ENCODE measurements around the gene CCDC15.
"Not testable (repeated sequence)": the region's sequence is repeated elsewhere in the genome, so short reads cannot be mapped to it uniquely, and the experiment has no call there.

CCDC15 gene

GRCh38 chr11:125083312-125084056 lies 129.5 kb downstream of the CCDC15 start:
- no peak for DNase-seq

DNA sequence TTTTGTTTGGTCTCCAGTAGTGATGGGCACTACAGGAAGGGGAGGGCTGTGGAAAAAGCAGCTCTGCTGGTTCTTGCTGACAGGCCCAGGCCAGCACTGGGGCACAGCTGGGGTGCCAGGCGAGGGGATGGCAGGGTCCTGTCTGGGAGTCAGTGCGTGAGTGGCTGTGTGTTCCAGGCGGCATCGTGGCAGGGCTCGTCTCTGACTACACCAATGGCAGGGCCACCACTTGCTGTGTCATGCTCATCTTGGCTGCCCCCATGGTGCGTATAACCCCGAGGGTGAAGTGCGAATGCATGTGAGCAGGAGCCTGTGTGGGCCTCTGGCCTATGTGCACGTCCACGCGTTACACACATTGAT lies 130.0 kb downstream of the CCDC15 start:
- DNase-seq: no peak

GRCh38 chr11:125084761-125085231 lies 130.8 kb downstream of the CCDC15 start:
- no peak for DNase-seq

DNA sequence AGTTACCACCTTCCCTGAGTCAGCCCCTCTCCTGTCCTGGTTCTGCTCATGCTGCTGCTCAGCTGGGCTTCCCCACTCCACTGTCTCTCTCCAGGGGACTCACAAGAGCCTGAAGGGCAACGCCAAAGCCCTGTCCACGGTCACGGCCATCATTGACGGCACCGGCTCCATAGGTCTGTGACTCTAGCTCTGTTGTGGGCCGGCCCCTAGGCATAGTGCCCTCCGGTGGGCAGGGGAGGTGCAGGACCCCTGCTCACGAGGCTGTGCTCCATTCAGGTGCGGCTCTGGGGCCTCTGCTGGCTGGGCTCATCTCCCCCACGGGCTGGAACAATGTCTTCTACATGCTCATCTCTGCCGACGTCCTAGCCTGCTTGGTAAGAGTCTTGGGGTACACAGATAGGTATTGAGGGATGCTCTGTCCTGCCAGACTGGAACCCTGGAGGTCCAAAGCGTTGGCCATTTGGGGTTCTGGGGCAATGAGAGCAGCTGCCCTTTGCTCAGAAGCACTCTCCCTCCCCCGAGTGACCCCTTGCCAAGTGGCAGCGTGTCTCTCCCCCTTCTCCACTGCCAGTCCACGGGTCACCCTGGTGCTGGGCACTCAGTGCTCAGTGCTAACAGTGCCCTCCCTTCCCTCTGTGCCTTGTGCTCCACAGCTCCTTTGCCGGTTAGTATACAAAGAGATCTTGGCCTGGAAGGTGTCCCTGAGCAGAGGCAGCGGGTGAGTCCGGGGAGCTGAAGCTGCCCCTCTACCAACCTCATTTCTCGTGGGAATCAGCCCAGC lies 131.5 kb downstream of the CCDC15 start:
- DNase-seq: no peak

DNA sequence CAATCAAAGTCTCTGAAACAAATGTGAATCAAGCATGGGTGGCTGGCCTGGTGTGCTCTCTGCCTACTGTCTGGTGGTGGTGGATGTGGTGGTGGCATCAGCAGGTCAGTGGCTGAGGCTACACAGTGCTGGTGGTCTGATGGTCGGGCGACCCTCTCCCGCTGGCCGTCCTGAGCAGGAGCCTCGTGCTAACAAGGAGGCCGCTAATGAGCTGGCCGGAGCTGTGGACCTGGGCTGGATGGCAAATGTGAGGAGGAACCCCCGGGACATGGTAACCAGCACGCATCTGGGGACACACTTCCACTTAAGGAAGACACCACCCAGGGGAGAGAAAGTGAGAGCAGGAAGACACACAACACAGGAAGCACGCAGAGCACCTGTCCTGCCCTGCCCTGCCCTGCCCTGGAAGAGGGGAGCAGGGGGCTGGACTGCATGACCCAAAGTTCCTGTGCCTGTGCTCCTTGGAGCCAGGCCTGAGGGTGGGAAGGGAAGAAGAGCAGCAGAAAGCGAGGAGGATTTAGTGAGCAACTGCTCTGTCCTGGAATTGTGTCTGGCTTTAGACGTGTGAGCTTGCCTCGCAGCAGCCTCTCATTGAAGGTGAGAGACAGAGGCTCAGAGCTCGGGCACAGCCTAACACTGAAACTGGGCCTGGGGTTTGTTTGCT lies 132.8 kb downstream of the CCDC15 start:
- DNase-seq: no peak

GRCh38 chr11:125088123-125088522 lies 134.1 kb downstream of the CCDC15 start:
- no peak for DNase-seq

- DNase-seq: no peak
Measured at GRCh38 chr11:125088576-125089455, 134.8 kb downstream of the CCDC15 start.

DNA sequence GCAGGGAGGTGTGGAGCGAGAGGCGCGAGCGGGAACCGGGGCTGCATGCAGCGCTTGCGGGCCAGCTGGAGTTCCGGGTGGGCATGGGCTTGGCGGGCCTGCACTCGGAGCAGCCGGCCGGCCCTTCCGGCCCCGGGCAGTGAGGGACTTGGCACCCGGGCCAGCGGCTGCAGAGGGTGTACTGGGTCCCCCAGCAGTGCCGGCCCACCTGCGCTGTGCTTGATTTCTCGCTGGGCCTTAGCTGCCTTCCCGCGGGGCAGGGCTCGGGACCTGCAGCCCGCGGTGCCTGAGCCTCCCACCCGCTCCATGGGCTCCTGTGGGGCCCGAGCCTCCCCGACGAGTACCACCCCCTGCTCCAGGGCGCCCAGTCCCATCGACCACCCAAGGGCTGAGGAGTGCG lies 135.5 kb downstream of the CCDC15 start:
- not testable (repeated sequence) for DNase-seq

DNA sequence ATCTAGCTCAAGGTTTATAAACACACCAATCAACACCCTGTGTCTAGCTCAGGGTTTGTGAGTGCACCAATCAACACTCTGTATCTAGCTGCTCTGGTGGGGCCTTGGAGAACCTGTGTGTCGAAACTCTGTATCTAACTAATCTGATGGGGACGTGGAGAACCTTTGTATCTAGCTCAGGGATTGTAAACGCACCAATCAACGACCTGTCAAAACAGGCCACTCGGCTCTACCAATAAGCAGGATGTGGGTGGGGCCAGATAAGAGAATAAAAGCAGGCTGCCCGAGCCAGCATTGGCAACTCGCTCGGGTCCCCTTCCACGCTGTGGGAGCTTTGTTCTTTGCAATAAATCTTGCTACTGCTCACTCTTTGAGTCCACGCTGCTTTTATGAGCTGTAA lies 136.1 kb downstream of the CCDC15 start:
- DNase-seq: not testable (repeated sequence)

DNA sequence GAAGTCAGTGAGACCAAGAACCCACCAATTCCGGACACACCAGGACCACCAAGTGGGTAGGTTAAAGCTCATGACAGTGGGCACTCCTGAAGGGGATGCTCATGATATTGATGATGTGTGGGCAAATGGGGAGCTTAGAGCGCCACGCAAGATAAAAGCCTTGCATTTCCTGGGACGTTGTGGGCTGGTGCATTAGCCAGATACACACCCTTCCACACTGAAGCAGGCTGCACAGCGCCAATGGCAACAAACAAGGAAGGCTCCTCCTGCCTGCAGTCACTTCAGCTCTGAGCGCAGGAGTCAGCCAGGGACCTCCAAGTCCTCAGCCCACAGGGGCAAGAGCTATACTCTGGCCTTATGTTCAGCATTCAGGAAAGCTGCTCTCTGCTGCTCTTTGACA lies 136.8 kb downstream of the CCDC15 start:
- DNase-seq: no peak
